GM21526 (cell line): ENCODE data around the gene CSPG4.
"Not testable (repeated sequence)": the region's sequence is repeated elsewhere in the genome, so short reads cannot be mapped to it uniquely, and the experiment has no call there.

Experiments
- ATAC-seq: cut with Tn5 transposase; IDR thresholded peaks from one replicate; pipeline ENCODE4 v1.9.1; 2021; ENCODE audit warnings: moderate library complexity; ENCODE audit not compliant: unreplicated experiment, low FRiP score

Gene CSPG4

DNA sequence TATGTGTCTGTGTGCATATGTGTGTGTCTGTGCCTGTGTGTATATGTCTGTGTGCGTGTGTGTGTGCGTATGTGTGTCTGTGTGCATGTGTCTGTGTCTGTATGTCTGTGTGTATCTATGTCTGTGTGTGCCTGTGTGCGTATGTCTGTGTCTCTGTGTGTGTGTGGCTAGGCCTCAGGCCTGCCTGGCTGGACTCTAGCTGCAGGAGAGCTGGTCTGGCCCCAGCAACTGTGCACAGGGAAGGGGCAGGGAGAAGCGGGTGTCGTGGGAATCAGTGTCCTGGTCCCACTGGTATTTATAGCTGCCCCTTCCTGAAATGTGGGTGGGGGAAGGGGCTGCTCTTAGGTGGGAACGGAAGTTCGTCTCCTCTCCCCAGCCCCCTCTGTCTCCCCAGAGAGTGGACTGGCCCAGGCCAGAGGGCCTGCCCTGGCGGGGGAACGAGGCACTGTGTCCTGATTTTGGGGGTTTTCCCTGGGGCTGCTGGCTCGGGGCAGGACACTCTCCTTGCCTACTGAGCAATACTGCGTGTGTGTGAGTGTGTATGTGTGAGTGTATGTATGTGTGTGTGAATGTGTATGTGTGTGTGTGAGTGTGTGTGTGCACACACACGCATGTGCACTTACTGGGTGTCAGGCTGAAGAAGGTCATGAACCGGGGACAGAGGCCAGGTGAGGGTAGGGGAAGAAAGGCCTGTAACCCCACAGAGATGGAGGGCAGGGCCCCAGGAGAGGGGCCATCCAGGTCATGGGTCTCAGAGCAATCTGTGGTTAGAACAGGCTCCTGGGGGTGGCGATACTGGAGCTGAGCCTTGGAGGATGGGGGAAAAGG lies 6.6 kb downstream of the CSPG4 start:
- ATAC-seq = no peak

GRCh38 chr15:75705375-75705774 lies 7.3 kb downstream of the CSPG4 start:
- not testable (repeated sequence) for ATAC-seq

DNA sequence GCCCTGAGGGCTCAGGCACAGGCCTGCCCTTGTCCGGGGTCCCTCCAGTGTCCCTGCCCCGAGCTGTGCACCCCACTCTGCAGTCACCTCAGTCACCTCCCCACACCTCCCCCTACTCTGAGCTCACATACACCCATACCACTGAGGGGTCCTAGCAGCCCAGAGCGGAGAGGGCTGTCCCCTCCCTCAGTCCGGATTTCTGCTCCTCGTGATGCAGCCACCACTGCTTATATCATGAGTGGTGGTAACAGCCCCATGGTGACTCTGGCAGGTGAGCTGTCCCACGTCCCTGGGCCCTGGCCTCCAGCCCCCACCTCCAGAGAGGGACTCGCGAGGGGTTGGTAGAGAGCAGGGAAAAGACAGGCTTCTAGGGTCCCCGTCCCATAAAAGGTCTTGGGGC lies 8.0 kb downstream of the CSPG4 start:
- ATAC-seq = no peak

- no peak for ATAC-seq
Observed at GRCh38 chr15:75704263-75704615, 8.4 kb downstream of the CSPG4 start.

- not testable (repeated sequence) for ATAC-seq
Observed at GRCh38 chr15:75703440-75704262, 9.0 kb downstream of the CSPG4 start.

DNA sequence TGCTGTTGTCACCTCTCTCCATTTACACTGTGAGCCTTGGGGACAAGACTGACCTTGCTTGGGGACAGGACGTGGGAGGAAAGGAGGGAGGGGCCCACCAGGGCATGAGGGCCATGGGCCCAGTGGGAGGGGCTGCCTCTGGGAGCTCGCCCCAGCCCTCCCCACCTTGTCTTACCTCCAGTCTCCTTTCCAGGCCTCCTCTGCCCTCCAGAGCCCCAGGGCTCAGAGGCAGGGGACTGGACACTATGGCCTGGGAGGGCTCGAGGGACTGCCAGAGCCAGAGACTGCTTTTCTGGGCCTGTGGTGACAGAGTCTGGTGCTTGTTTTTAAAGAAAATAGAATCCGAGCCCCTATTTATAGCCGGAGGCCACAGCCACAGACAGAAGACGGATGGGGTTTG lies 10.2 kb downstream of the CSPG4 start:
- ATAC-seq = no peak

DNA sequence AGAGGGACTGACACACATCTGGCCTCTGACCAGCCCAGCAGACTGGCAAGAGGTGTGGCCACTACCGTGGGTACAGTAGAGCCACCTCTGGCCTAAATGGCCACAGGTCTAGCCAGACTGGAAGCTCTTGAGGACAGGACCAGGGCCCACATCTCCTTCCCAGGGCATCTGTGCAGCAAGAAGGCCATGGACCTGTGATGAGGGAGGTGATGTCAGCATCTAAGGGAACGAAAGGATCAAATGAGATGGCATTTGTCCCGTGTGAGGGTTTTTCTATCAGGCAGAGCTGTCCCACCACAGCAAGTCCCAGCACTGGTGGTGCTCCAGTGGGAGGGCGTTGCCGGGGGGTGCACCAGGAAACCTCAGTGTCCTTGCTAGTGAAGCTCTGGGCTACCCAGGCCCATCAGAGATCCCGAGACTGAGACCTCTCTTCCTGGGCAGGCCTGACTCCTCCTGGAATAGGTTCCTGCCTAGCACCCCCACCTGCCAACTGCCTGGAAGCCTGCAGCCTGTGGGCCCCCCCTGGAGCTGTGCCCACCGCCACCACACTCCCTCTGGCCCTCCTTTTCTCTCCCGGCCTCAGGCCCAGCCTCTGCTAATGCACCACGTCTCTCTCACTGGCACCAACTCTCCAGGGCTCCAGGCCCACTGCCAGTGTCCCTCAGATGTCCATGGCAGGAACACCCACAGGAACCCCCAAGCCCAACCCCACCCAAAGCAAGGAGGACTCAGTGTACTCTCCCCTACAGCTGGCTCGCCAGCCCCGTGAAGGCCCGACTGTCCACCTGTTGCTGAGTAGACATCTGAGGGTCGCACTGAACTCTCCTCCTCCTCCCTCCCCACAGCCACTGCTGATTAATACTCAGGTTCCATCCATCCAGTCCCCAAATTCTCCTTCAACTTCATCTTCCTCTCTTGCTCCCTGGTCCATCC lies 11.3 kb downstream of the CSPG4 start:
- ATAC-seq = not testable (repeated sequence)

DNA sequence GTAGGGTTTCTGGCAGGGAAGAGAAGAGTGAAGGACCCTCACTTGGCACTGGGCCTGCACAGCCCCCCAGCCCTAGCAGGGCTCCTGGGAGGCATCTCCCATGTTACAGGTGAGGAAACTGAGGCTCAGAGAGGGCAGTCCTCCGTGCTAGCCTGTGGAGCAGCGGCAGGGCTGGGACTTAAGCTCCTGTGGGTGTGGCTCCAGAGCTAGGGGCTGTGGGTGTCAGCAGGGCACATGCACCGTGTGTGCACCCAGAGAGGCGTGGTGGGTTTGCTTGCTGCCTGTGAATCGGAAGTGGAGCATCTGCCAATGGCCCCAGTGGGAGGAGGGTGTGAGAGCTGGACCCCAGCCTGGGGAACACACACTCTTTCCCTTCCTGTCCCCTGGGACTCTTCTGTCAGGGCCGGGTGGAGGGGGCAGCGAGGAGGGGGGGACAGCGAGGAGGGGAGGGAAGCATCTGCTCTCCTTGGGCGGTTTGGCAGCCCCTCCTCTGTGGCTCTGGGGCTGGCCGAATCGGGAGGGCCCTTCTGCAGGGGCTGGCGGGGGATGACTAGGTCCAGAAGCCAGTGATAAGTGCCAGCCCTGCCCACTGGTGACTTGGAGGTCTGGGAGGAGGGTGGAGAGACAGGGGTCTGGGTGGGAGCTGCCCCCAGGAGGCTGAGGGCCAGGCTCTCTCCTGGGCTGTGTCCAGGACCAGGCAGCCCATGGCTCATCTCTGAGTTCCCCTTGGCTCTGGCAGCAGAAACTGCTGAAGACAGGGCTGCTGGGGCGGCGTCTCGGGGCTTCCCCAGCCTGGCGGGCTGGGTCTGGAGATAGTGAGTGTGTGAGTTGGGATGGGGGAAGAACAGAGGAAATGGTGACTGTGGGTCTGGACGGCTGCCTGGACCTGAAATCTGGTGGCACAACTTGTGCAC lies 12.4 kb downstream of the CSPG4 start:
- not testable (repeated sequence) for ATAC-seq

DNA sequence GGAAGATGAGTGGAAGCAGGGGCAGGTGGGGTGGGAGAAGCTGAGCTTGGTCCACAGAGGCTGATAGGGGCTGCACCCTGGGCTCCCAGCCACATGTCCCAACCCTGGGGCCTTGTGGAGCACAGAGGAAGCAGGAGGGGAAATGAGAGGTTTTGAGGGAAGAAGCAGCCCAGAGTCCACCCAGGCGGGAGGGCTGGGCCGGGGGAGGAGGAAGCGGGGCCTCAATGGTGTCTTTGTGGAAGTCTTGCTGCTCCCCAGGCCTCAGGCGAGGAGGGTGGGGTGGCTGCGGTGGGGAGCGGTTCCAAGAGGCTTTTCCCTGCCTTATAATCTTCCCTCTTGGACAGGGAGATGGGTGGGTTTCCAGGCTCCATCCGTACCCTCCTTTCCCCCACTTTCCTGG lies 13.1 kb downstream of the CSPG4 start:
- not testable (repeated sequence) for ATAC-seq

DNA sequence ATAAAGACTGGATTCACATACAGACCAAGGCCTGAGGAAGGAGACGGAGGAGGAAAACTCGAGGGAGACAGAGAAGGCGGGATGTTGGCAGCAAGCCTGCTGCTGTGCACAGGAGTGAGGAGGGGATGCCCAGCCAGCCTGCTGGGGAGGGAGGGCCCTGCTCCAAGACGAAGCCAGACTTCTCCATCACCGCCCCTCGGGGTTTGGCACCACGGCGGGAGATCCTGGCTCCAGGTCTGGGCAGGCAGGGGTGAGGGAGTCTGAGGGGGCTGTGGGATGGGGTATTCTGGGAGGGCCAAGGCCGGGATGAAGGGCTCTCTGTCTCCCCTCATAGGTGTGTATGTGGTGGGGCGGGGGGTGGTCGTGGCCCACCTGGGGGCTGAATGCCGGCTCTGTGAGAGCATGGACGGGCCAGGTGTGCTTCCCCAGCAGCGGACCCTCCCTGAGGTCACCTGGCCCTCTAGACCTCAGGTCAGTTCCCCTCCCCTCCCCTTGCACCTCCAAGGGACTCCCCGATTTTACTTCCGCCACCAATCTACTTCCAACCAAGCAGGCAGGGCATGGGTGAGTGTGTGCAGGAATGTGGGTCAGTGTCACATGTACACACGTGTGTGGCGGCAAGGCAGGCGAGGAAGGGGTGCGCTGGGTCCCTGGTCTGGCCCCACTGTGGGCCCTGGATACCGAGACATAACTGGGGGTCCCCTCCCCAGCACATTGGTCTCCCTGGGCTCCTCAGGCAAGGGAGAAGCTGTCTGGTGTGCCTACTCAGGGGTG lies 14.5 kb downstream of the CSPG4 start:
- not testable (repeated sequence) for ATAC-seq

GRCh38 chr15:75697523-75697922 lies 15.1 kb downstream of the CSPG4 start:
- no peak for ATAC-seq

DNA sequence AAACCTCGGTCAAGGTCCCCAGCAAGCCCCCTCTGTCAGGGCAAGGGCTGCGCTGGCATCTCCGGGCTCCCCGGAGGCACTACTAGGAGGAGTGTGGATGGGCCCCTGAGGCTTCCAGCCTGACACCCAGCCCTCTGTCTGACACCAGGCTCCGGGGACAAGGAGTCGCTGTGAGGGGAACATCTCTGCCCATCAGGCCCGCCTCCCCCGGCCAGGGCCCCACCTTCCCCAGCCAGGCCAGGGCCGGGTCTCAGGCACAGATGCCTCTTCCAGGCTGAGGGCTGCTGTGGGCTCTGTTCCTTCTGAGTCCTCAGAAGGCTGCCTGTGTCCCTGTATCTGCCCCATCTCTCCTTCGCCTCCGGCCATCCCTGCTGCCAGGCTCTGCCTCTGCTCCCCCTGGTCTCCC lies 15.8 kb downstream of the CSPG4 start:
- ATAC-seq = no peak

GRCh38 chr15:75696311-75696720 lies 16.3 kb downstream of the CSPG4 start:
- no peak for ATAC-seq

DNA sequence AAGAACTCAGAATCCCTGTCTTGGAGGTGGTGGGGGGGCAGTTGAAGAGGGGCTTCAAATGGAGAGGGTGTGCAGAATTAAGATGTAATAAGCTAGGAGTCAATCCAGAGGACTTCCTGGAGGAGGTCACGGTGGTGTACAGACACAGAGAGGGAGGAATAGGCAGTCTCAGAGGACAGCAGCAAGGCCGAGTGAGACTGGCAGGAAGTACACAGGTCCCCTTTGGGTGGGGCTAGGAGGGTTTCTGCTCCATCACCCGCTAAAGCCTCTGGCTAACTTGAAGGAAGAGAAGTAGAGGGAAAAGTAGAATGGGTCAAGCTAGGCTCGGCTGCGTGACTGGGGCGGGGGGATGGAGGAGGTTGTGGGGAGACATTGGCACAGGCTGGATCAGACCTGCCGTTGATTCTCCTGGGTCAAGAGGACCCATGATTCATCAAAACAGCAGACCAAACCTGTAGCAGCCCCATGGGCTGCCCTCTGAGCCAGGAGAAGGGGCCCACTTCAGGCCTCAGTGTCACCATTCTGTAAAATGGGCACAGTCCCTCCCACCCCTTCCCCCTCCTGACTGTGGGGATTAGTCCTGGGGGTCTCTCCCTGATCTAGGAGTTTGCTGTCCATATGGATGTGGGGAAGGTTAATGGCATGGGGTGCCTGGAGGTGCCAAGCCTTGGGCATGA lies 16.9 kb downstream of the CSPG4 start:
- no peak for ATAC-seq

DNA sequence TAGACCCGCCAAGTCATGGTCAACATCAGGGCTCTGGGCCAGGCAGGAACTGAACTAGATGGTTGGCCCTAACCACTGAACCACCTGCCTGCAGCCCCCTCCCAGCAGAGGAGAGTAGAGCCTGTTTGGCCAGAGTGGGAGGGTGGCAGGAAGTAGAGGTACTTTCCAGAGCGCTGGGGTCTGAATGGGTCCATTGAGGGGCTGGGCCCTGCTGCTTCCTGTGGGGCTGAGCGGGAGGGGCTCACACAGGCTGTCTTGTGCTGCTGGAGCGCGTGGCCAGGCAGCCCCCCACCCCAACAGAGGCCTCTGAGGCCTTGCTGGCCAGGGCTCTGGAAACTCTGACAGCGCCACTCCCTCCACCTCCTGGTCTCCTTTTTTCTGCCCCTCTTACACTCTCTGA lies 17.4 kb downstream of the CSPG4 start:
- ATAC-seq = no peak

DNA sequence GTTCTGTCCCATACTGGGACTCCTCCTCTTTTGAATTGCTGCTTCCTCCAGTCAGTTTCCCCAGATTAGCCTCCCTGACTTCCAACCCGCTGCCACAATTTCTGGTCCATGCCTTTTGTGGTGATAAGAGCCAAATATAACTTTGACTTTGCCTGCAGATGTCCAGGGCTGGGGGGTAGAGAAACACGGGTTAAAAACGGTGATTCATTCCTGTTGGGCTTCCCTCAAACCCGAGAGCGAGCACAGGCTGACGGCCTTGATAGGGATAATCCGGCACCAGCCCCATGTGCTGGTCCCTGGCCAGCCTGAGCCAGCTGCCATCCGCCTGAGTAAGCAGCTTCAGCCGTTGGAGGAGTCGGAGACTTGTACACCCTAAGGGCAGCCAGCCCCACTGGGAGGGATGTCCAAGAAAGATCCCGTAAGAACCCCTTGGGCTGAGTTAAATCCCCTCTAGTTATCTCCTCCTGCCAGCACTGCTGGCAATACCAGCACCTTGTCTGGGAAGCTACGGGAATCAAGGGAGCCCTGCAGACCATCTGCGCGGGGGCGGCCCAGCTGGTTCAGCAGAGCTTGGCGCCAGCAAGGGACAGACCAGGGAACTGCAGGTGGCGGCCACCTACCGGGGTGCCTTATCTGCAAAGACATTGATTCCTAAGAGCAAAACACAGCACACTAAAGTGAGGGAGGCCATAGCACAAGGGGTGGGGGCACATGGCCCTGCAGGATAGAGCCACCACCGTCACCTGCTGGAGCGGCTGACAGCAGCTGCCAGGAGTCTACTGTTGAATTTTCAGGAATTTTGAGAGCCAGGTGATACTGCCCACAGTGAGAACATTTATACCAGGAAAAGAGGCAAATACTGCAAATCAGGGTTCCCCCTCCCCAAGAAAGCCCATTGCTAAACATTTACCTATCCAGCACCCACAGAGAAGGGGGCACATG lies 18.1 kb downstream of the CSPG4 start:
- no peak for ATAC-seq

- ATAC-seq = no peak
Observed at GRCh38 chr15:75693501-75694240, 19.0 kb downstream of the CSPG4 start.
